HG02973 (cell line): ENCODE data around the gene LAMTOR2.

Experiments used
- ATAC-seq: cut with Tn5 transposase; IDR thresholded peaks from one replicate; pipeline ENCODE4 v1.9.1; 2021; ENCODE audit warnings: moderate library complexity; ENCODE audit not compliant: unreplicated experiment

The LAMTOR2 gene

GRCh38 chr1:156096640-156097391 lies 42.2 kb downstream of the LAMTOR2 start:
- peak; percentile 43 for ATAC-seq

- ATAC-seq = no peak
Measured at GRCh38 chr1:156097499-156098178, 43.1 kb downstream of the LAMTOR2 start.

DNA sequence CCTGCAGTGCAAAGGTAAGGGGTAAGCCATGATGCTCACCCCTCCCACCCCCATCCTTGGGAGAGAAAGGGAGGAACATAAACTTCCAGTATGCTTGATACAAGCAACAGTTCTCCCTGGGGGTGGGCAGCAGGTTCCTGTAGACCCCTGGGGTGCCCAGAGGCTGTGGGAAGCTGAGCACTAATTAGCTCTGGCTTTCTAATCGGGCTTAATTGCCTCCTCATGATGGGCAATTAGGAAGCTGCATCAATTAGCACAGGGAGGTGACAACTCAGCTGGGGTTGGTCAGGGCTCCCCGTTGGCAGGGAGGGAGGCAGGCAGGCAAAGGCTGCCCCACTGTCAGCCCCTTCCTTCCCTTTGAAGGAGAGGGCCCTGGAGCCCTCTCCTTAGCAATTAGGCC lies 44.2 kb downstream of the LAMTOR2 start:
- ATAC-seq = no peak

GRCh38 chr1:156099282-156099681 lies 44.7 kb downstream of the LAMTOR2 start:
- ATAC-seq = no peak

DNA sequence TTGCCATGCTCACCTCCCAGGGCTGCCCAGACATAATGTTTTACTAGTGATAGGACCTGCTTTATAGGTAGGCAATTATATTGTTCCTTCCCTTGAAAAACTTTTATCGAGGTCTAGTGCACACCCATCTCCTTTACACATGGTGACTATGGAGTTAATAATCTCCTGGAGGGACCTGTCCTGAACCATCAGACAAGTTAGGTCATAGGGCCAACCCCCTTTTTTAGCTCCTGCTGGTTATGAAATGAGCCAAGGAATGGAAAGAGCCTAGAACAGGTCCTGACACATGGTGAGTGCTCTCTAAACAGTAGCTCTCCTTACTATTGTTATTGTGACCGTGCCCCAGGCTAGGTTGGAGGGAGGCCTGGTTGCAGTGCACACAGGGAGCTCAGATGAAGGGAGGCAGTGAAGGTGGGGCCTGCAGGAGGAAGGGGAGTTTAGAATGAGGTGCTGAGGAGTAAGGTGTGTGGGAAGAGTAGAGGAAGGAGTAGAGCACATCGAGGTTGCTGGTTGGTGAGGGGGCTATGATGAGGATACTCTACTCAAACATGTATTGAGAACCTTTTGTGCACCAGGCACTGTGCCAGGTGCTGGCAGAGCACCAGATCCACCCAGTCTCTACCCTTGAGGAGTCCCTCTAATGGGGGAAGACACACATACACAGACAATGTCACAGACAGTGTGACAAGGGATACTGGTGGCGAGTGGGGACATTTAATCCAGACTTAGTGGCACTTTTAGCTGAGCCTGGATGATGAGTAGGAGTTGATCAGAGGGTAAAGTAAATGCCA lies 45.8 kb downstream of the LAMTOR2 start:
- no peak for ATAC-seq

DNA sequence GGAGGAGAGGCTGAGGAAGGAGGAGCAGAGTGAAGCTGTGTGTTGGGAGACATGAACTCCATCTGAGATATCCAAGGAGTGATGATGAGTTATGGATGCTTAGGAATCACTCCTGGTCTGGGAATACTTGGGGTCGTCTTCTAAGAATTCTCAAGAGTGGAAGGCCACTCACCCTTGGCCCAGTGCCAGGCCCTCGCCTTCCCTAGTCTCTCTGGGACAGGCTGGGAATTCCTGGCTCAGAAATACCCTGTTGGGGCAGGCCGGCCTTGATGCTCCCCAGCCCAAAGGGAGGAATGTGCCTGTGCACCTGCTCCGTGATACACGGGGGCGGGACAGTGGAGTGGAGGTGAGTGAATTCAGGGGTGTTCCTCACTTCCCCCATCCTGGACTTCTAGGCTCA lies 47.3 kb downstream of the LAMTOR2 start:
- ATAC-seq = no peak

DNA sequence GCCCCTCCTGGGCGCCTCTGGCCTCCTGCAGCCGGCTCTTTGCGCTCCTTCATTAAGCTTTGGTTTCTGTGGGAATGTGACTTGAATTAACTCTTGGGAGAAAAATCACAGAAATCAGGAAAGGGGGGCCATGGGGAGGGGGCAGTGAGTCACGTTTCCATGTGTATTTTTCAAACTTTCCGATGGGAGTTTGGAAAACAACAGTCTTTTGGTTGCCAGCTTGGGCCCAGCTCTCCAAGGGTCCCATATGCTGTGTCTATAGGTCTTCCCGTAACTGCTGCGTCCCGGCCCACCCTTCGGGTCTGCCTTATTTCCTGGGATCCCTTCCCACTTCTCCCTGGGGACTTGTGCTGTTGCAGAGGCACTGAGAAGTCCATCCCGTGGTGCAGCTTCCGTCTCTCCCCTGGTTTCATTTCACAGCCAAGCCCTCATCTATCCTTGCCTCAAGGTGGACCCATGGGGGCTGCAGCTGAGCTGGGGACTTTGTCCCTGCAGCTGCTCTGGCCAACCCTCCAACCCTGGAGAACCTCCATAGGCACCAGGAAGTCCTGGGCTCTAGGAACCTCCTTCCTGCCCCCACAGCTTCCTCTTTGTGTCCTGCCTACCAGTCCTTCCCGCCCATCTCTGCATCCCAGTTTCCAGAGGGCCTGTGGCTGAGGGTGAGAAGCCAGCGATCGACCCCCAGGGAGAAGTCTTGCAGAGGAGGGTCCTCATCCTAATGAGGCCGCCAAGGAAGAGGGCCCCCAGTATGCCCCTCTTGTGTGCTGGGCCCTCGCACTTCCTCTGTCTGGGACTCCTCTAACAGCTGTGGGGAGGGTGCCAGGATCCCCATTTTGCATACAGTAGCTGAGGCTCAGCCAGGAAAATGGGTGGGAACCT lies 48.3 kb downstream of the LAMTOR2 start:
- no peak for ATAC-seq

DNA sequence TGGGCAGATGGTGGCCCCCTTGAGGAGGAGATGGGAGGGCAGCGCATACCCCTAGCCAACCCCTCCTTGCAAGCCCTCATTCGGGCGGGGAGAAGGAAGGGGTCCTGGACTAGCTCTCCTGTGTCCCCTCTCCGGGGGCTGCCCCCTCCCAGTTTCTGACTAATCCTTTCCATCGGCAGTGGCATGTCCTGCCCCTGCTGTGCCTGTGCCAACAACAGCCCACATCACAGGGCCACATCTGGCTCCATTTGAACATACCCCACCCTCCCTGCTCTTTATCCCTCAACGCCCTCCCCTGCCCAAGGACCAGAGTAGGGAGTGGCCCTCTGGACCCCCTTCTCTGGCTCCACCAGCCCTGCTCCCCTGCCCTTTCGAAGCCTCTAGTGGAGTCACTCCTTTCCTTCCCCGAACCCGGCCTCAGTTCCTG lies 49.0 kb downstream of the LAMTOR2 start:
- ATAC-seq = no peak

GRCh38 chr1:156104065-156104810 lies 49.7 kb downstream of the LAMTOR2 start:
- no peak for ATAC-seq

GRCh38 chr1:156104861-156105832 lies 50.6 kb downstream of the LAMTOR2 start:
- ATAC-seq = no peak

GRCh38 chr1:156106624-156107488 lies 52.3 kb downstream of the LAMTOR2 start:
- ATAC-seq = no peak

DNA sequence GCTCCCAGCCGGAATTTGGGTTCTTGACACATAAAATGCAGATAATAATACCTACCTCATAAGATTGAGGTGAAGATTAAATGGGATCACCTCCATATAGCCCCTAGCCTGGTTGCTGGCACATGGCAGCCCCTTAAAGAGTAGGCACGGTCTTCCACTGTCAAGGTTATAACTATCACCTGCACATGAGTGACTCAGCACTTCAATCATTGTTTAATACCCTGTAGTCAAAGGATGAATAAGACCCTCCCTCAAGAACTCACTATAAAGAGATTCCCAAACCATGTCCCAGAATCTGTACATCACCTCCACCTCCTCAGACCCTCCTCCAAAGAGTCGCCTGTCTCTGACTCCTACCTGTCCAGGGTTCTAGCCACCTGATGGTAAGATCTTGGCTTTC lies 53.5 kb downstream of the LAMTOR2 start:
- ATAC-seq = no peak
